ENCODE data around the gene FLVCR2. TPM values are rescaled to one million over a fixed set of nuclear protein-coding genes. Genes with fewer than 3 reads are reported as not detected.

Gene FLVCR2
- total RNA-seq, 2 donors from 2014 or later = 6.2 to 8.3 TPM

DNA sequence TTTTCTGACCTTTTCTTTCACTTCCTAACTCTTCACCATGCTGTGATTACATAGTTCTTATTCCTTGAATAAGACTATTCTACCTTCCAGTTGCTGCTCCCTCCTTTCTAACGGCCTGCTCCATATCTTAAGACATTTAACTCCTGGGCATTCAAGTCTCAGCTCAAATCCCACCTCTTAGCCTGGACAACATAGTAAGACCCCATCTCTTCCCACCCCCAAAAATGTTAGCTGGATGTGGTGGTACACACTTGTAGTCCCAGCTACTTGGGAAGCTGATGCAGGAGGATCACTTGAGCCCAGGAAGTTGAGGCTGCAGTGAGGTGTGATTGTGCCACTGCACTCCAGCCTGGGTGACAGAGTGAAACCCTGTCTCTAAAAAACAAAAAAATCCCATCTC lies 71.4 kb downstream of the FLVCR2 start:
- Histone ChIP-seq H3K9me3 (no peaks in the 10 kb centered on the region), H3K27me3 (replicated peaks; ENCODE audit: insufficient read depth) (no peaks in the 10 kb centered on the region), H3K36me3 (peaks cover 31% of the 10 kb centered on the region), H3K4me1 (ENCODE audit: control insufficient read depth in 1 of 2, low read depth in 2 of 2) (peaks cover 0 to 12% of the 10 kb centered on the region in 2 donors), H3K4me3 (no peak overlapping the region), H3K27ac (no peak overlapping the region)
- DNase-seq (ENCODE audit: low spot score) = no peak
- TF ChIP-seq, protein P1, sequence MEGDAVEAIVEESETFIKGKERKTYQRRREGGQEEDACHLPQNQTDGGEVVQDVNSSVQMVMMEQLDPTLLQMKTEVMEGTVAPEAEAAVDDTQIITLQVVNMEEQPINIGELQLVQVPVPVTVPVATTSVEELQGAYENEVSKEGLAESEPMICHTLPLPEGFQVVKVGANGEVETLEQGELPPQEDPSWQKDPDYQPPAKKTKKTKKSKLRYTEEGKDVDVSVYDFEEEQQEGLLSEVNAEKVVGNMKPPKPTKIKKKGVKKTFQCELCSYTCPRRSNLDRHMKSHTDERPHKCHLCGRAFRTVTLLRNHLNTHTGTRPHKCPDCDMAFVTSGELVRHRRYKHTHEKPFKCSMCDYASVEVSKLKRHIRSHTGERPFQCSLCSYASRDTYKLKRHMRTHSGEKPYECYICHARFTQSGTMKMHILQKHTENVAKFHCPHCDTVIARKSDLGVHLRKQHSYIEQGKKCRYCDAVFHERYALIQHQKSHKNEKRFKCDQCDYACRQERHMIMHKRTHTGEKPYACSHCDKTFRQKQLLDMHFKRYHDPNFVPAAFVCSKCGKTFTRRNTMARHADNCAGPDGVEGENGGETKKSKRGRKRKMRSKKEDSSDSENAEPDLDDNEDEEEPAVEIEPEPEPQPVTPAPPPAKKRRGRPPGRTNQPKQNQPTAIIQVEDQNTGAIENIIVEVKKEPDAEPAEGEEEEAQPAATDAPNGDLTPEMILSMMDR (IDR thresholded peaks at IDR 0.05) = no peak
- no peak for ATAC-seq (ENCODE audit: insufficient number of reproducible peaks, low FRiP score, low read depth)

DNA sequence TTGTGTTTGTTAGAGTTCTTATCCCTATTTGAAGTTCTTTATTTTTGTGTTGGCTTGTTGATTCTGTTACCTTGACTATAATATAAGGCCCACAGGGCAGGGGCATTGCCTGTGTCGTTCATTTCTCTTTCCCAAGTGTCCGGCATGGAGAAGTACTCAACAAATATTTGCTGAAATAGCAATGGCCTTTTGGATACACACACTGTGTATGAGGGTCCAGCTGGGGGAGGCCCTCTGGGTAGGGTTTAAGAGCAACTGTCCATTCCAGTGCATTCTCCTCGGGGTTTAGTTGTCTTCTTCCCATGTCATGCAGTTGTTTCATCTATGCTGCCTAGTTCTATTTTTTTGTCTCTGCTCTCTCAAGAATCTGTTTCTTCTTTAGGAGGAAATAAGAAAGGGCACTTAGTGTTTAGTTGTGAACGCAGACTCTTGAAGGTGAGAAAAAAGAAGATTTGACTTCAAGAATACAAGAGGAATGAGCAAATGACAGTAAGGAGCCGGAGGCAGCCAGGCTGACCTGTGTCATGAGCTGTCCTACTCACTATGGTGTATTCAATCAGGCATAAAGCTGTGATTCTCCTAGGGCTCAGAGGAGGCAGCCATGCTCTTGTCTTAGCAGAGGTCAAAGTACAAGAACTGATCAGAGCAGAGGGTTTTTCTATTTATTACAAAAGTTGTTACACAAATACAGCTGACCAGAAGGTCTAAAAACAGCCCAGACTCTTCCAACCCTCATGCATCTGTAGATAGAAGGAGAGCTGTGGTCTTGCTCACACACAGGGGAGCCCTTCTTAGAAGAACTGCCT lies 72.0 kb downstream of the FLVCR2 start:
- peaks cover 0 to 12% of the 10 kb centered on the region in 2 donors for H3K4me1 ChIP-seq (ENCODE audit: control insufficient read depth in 1 of 2, low read depth in 2 of 2)
- no peak overlapping the region for H3K27ac ChIP-seq
- no peak overlapping the region for H3K4me3 ChIP-seq
- H3K9me3 ChIP-seq = no peaks in the 10 kb centered on the region
- no peak for ATAC-seq (ENCODE audit: insufficient number of reproducible peaks, low FRiP score, low read depth)
- H3K36me3 ChIP-seq = peaks cover 31% of the 10 kb centered on the region
- DNase-seq (ENCODE audit: low spot score) = no peak
- H3K27me3 ChIP-seq (replicated peaks; ENCODE audit: insufficient read depth) = no peaks in the 10 kb centered on the region
- TF ChIP-seq, protein P1 (IDR thresholded peaks at IDR 0.05) = no peak

DNA sequence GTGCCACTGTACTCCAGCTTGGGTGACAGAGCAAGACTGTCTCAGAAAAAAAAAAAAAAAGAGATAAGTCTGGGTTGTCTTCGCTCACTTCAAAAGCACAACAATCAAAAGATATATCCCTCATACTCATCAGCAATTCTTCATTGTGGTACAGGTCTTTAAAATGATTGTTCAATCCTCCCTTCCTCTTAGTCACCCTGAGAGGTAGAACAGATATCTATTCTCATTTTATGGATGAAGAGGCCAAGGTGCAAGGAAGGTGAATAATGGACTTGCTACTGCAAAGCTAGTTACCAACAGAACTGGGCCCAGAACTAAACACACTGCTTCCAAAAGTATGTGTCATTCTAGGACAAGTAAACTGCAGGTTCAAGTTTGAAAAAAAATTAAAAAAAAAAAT lies 75.1 kb downstream of the FLVCR2 start:
- TF ChIP-seq, protein P1 (IDR thresholded peaks at IDR 0.05) = no peak
- peaks cover 31% of the 10 kb centered on the region for H3K36me3 ChIP-seq
- no peak for ATAC-seq (ENCODE audit: insufficient number of reproducible peaks, low FRiP score, low read depth)

DNA sequence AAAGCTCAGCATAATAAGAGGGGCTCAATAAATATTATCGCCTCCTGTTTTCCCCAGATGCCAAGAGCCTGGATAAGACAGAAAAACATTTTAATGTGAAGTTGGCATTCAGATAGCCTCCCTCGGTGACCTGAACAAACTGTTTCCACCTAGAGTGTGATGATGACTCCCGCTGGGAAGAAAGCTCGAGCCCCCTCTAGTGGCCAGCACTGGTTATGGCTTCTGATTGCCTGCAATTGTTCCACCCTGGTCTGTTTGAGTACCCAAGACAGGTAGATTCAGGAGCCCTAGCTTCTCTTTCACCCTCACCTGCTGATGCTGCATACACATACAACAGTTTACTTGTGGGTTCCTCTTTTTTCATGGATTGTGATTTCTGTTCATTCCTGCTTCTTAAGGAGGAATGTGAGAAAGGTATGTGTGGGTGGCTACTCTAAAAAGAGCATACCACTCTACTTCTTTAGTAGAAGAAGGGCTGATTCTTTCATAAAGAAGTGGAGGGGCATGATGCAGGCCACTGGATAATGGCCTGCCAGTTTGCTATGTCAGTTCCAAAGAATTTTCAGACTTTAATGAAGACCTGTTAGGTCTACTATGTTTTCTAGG lies 75.8 kb downstream of the FLVCR2 start:
- H3K27me3 ChIP-seq (replicated peaks; ENCODE audit: insufficient read depth) = no peaks in the 10 kb centered on the region
- TF ChIP-seq, protein P1 (IDR thresholded peaks at IDR 0.05) = peak; percentile 95
- no peak overlapping the region for H3K27ac ChIP-seq
- ATAC-seq (ENCODE audit: insufficient number of reproducible peaks, low FRiP score, low read depth) (peak; percentile 70), DNase-seq (ENCODE audit: low spot score) (no peak)
- no peaks in the 10 kb centered on the region for H3K9me3 ChIP-seq
- no peak overlapping the region for H3K4me3 ChIP-seq
- peaks cover 31% of the 10 kb centered on the region for H3K36me3 ChIP-seq
- no peaks in the 10 kb centered on the region for H3K4me1 ChIP-seq (ENCODE audit: control insufficient read depth in 1 of 2, low read depth in 2 of 2)

More for the DNA sequence above, 75.1 kb downstream of the FLVCR2 start:
- Histone ChIP-seq H3K27ac (no peak overlapping the region), H3K4me1 (ENCODE audit: control insufficient read depth in 1 of 2, low read depth in 2 of 2) (peaks cover 0 to 6% of the 10 kb centered on the region in 2 donors), H3K4me3 (no peak overlapping the region), H3K9me3 (no peaks in the 10 kb centered on the region), H3K27me3 (replicated peaks; ENCODE audit: insufficient read depth) (no peaks in the 10 kb centered on the region)
- DNase-seq (ENCODE audit: low spot score) = no peak

DNA sequence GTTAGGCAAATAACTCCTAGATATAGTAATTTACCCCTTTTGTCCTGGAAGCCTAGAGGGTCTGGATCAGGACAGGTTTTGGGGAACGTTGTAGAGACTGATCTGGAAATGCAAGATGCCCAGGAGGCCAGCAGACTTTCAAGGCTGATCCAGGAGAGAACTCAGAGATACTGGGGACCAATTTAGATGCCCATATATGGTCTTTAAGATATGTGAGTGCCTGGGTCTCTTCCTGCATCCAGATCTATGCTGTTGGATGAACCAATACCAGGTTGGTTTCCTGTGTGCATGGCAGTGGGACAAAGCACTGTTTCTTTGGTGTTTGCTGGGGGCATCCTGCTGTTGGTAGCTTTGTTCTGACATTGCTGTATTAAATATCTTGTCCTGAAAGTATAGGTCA lies 76.8 kb downstream of the FLVCR2 start:
- Histone ChIP-seq H3K9me3 (no peaks in the 10 kb centered on the region), H3K36me3 (peaks cover 21% of the 10 kb centered on the region), H3K4me3 (no peak overlapping the region), H3K27ac (no peak overlapping the region), H3K4me1 (ENCODE audit: control insufficient read depth in 1 of 2, low read depth in 2 of 2) (peaks cover 4 to 8% of the 10 kb centered on the region in 2 donors), H3K27me3 (replicated peaks; ENCODE audit: insufficient read depth) (no peaks in the 10 kb centered on the region)
- ATAC-seq (ENCODE audit: insufficient number of reproducible peaks, low FRiP score, low read depth) (no peak), DNase-seq (ENCODE audit: low spot score) (no peak)
- TF ChIP-seq, protein P1 (IDR thresholded peaks at IDR 0.05) = no peak
